Mucosa of gallbladder (tissue), 1 donor: ENCODE data around the gene CTSZ. TPM values are rescaled to one million over a fixed set of nuclear protein-coding genes. Genes with fewer than 3 reads are reported as not detected.
A peak's percentile ranks its signal among the peaks of the same experiment; 100 is the strongest.
"Not testable (repeated sequence)": the region's sequence is repeated elsewhere in the genome, so short reads cannot be mapped to it uniquely, and the experiment has no call there.

ENCODE experiments used
- DNase-seq: peaks from one replicate; pipeline ENCODE4 v3.0.0-alpha.2; 2020; ENCODE audit warnings: low spot score
- total RNA-seq: library from RNA; stranded (reverse); gene quantifications from one replicate; pipeline ENCODE4 v1.2.1, GENCODE V29; 2021
- donor health status: DM: no; HTN: no; CAD: no.

CTSZ gene
- 101 TPM for total RNA-seq

GRCh38 chr20:59006864-59007664 lies at the start of gene CTSZ:
Gene CTSZ, minus strand, starts transcription at chr20:59007254. Its CDS starts 126 bp downstream, at chr20:59007128.
- DNase-seq = peak; percentile 29

GRCh38 chr20:59055302-59055701 lies 48.2 kb upstream of the CTSZ start:
- DNase-seq = no peak

- no peak for DNase-seq
Measured at GRCh38 chr20:59051666-59052185, 44.7 kb upstream of the CTSZ start.

GRCh38 chr20:59050437-59050836 lies 43.4 kb upstream of the CTSZ start:
- no peak for DNase-seq

- DNase-seq = no peak
Measured at GRCh38 chr20:59048681-59049030, 41.6 kb upstream of the CTSZ start.

- no peak for DNase-seq
Measured at GRCh38 chr20:59047938-59048680, 41.1 kb upstream of the CTSZ start.

- no peak for DNase-seq
Measured at GRCh38 chr20:59046862-59047261, 39.8 kb upstream of the CTSZ start.

- no peak for DNase-seq
Measured at GRCh38 chr20:59044796-59045195, 37.7 kb upstream of the CTSZ start.

GRCh38 chr20:59044295-59044694 lies 37.2 kb upstream of the CTSZ start:
- DNase-seq = no peak

GRCh38 chr20:59043698-59044097 lies 36.6 kb upstream of the CTSZ start:
- no peak for DNase-seq

GRCh38 chr20:59042796-59043631 lies 36.0 kb upstream of the CTSZ start:
- DNase-seq = peak; percentile 93

GRCh38 chr20:59042151-59042795 lies 35.2 kb upstream of the CTSZ start, which contains the start of gene PRELID3B:
Gene PRELID3B, minus strand, starts transcription at chr20:59042786. Its CDS starts 56 bp downstream, at chr20:59042730.
- no peak for DNase-seq

- DNase-seq = not testable (repeated sequence)
Measured at GRCh38 chr20:59041487-59041886, 34.4 kb upstream of the CTSZ start.

GRCh38 chr20:59040667-59041066 lies 33.6 kb upstream of the CTSZ start:
- DNase-seq = no peak

- DNase-seq = no peak
Measured at GRCh38 chr20:59039233-59039632, 32.2 kb upstream of the CTSZ start.

- DNase-seq = no peak
Measured at GRCh38 chr20:59037386-59037785, 30.3 kb upstream of the CTSZ start.

- no peak for DNase-seq
Measured at GRCh38 chr20:59035381-59035780, 28.3 kb upstream of the CTSZ start.

GRCh38 chr20:59033616-59034165 lies 26.6 kb upstream of the CTSZ start:
- DNase-seq = no peak

- no peak for DNase-seq
Measured at GRCh38 chr20:59033093-59033492, 26.0 kb upstream of the CTSZ start.

- DNase-seq = no peak
Measured at GRCh38 chr20:59032713-59033059, 25.6 kb upstream of the CTSZ start.

GRCh38 chr20:59032023-59032712 lies 25.1 kb upstream of the CTSZ start, which contains the start of gene ATP5F1E:
Gene ATP5F1E, minus strand, starts transcription at chr20:59032335. Its CDS starts 84 bp downstream, at chr20:59032251.
- peak; percentile 96 for DNase-seq
